Measurements from ENCODE around the gene IL17B. TPM values are rescaled to one million over a fixed set of nuclear protein-coding genes. Genes with fewer than 3 reads are reported as not detected.

IL17B gene
- polyA plus RNA-seq, 1 experiment, result 0.24 TPM

- no peak overlapping the region for H3K27ac ChIP-seq (ENCODE audit: low read depth, low read length)
- CTCF ChIA-PET, result interaction anchor here (0.7 to 8.1 kb wide), 26 partner anchors 8 to 241 kb away, joined by 3 to 138 read pairs (median 8); partner anchors contain the start of gene ABLIM3
- H3K9me3 ChIP-seq (ENCODE audit: control insufficient read depth, insufficient read depth, low read length), result no peaks in the 10 kb centered on the region
- POLR2A ChIA-PET, result interaction anchor here (0.7 to 1.9 kb wide), 8 partner anchors 22 to 50 kb away, joined by 3 to 7 read pairs (median 4); no protein-coding TSS in a partner anchor
- H3K27me3 ChIP-seq (ENCODE audit: control insufficient read depth, insufficient read depth, low read length), result no peaks in the 10 kb centered on the region
- no peak for TF ChIP-seq CTCF (IDR thresholded peaks at IDR 0.05; ENCODE audit: low read depth, low read length)
- no peak overlapping the region for H3K4me3 ChIP-seq (ENCODE audit: low read depth, low read length)
- no peak for DNase-seq (ENCODE audit: low read depth, low spot score)
Measured at GRCh38 chr5:149382517-149383220, 3.6 kb upstream of the IL17B start.

GRCh38 chr5:149381986-149382338 lies 2.9 kb upstream of the IL17B start:
- no peak for DNase-seq (ENCODE audit: low read depth, low spot score)
- POLR2A ChIA-PET, result interaction anchor here (0.7 to 1.9 kb wide), 10 partner anchors 22 to 57 kb away, joined by 3 to 7 read pairs (median 4); no protein-coding TSS in a partner anchor
- CTCF ChIA-PET, result interaction anchor here (0.6 to 8.1 kb wide), 33 partner anchors 8 to 241 kb away, joined by 3 to 138 read pairs (median 6); partner anchors contain the start of genes ABLIM3, CSNK1A1 and PCYOX1L
- H3K9me3 ChIP-seq (ENCODE audit: control insufficient read depth, insufficient read depth, low read length), result no peaks in the 10 kb centered on the region
- H3K27ac ChIP-seq (ENCODE audit: low read depth, low read length), result no peak overlapping the region
- H3K4me3 ChIP-seq (ENCODE audit: low read depth, low read length), result no peak overlapping the region
- H3K27me3 ChIP-seq (ENCODE audit: control insufficient read depth, insufficient read depth, low read length), result no peaks in the 10 kb centered on the region
- peak; percentile 96 for TF ChIP-seq CTCF (IDR thresholded peaks at IDR 0.05; ENCODE audit: low read depth, low read length)

GRCh38 chr5:149381261-149381985 lies 2.3 kb upstream of the IL17B start:
- Histone ChIP-seq H3K9me3 (ENCODE audit: control insufficient read depth, insufficient read depth, low read length) (no peaks in the 10 kb centered on the region), H3K27me3 (ENCODE audit: control insufficient read depth, insufficient read depth, low read length) (no peaks in the 10 kb centered on the region), H3K27ac (ENCODE audit: low read depth, low read length) (no peak overlapping the region), H3K4me3 (ENCODE audit: low read depth, low read length) (no peak overlapping the region)
- no peak for TF ChIP-seq CTCF (IDR thresholded peaks at IDR 0.05; ENCODE audit: low read depth, low read length)
- CTCF ChIA-PET, result interaction anchor here (0.6 to 8.1 kb wide), 29 partner anchors 9 to 240 kb away, joined by 3 to 138 read pairs (median 8); partner anchors contain the start of genes ABLIM3, CSNK1A1 and PCYOX1L
- POLR2A ChIA-PET, result interaction anchor here (0.9 to 1.9 kb wide), 7 partner anchors 23 to 57 kb away, joined by 3 to 5 read pairs (median 4); no protein-coding TSS in a partner anchor
- no peak for DNase-seq (ENCODE audit: low read depth, low spot score)

GRCh38 chr5:149380466-149381121 lies 1.5 kb upstream of the IL17B start:
- H3K4me3 ChIP-seq (ENCODE audit: low read depth, low read length), result no peak overlapping the region
- H3K9me3 ChIP-seq (ENCODE audit: control insufficient read depth, insufficient read depth, low read length), result no peaks in the 10 kb centered on the region
- H3K27ac ChIP-seq (ENCODE audit: low read depth, low read length), result no peak overlapping the region
- no peaks in the 10 kb centered on the region for H3K27me3 ChIP-seq (ENCODE audit: control insufficient read depth, insufficient read depth, low read length)
- TF ChIP-seq CTCF (IDR thresholded peaks at IDR 0.05; ENCODE audit: low read depth, low read length), result no peak
- CTCF ChIA-PET, result interaction anchor here (0.8 to 8.1 kb wide), 20 partner anchors 8 to 193 kb away, joined by 3 to 138 read pairs (median 12); partner anchors contain the start of gene PCYOX1L
- DNase-seq (ENCODE audit: low read depth, low spot score), result no peak
- POLR2A ChIA-PET, result interaction anchor here (0.9 to 1.4 kb wide), 3 partner anchors 48 to 58 kb away, joined by 3 to 4 read pairs (median 3); no protein-coding TSS in a partner anchor
